GM10248 (cell line): ENCODE results near the gene PIK3CB.

ENCODE experiments used
- CTCF ChIA-PET: fragments of 300-600 bp; sonication (Branson Sonifier 250); formaldehyde crosslinking; extraction: SDS; loops from one replicate; lab custom pipeline; 2021; ENCODE audit warnings: antibody characterized with exemption; lab: Yijun Ruan, JAX
- POLR2A ChIA-PET: fragments of 350-650 bp; sonication (Branson Sonifier 250); formaldehyde crosslinking; extraction: SDS; loops from one replicate; lab custom pipeline; 2020; ENCODE audit warnings: antibody characterized with exemption; lab: Yijun Ruan, JAX
- DNase-seq: peaks from one replicate; pipeline ENCODE4 v3.0.0; 2012; ENCODE audit errors: extremely low spot score
- TF ChIP-seq, protein P1 (sequence below): IDR thresholded peaks from 2 replicates; pipeline ENCODE4 v1.5.1; 2012; ENCODE audit warnings: mild to moderate bottlenecking, low read depth; ENCODE audit errors: extremely low read depth, missing control alignments, control extremely low read depth

Gene PIK3CB

DNA sequence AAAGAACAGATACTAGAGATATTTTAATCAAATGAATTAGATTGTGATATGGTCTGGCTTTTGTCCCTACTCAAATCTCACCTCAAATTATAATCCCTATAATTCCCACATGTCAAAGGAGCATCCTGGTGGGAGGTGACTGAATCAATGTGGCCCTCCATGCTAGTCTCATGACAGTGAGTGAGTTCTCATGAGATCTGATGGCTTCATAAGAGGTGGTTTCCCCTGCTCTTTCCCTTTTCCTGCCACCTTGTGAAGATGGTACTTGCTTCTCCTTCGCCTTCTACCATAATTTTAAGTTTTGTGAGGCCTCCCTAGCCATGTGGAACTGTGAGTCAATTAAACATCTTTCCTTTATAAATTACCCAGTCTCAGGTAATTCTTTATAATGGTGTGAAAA is 143.4 kb downstream of the PIK3CB start:
- no peak for DNase-seq
- TF ChIP-seq, protein P1, sequence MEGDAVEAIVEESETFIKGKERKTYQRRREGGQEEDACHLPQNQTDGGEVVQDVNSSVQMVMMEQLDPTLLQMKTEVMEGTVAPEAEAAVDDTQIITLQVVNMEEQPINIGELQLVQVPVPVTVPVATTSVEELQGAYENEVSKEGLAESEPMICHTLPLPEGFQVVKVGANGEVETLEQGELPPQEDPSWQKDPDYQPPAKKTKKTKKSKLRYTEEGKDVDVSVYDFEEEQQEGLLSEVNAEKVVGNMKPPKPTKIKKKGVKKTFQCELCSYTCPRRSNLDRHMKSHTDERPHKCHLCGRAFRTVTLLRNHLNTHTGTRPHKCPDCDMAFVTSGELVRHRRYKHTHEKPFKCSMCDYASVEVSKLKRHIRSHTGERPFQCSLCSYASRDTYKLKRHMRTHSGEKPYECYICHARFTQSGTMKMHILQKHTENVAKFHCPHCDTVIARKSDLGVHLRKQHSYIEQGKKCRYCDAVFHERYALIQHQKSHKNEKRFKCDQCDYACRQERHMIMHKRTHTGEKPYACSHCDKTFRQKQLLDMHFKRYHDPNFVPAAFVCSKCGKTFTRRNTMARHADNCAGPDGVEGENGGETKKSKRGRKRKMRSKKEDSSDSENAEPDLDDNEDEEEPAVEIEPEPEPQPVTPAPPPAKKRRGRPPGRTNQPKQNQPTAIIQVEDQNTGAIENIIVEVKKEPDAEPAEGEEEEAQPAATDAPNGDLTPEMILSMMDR: no peak
- POLR2A ChIA-PET: no interaction called here
- CTCF ChIA-PET: interaction anchor here (1.1 to 9.4 kb wide), 5 partner anchors 13 to 232 kb away, joined by 3 to 110 read pairs (median 4); partner anchors contain the start of gene CEP70

DNA sequence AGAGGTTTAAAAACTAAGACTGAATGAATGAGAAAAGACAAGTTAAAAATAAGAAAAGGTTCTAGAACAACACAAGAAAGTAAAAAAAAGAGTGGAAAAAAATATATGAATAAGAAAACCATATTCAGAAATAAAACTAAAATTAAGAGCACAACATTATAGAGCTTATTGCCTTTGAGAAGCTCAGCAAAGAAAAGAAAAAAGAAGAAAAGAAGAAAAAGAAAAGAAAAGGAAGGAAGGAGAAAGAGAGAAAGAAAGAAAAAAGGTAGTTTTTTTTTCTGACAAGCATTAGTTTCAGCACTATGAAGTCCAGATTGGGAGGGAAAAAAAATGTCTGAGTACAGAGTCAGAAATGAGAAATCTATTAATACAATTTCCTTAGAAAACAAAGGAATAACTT is 144.7 kb downstream of the PIK3CB start:
- CTCF ChIA-PET: interaction anchor here (1.4 to 9.4 kb wide), 7 partner anchors 8 to 233 kb away, joined by 3 to 110 read pairs (median 5); partner anchors contain the start of gene CEP70
- TF ChIP-seq, protein P1: no peak
- POLR2A ChIA-PET: no interaction called here
- no peak for DNase-seq

DNA sequence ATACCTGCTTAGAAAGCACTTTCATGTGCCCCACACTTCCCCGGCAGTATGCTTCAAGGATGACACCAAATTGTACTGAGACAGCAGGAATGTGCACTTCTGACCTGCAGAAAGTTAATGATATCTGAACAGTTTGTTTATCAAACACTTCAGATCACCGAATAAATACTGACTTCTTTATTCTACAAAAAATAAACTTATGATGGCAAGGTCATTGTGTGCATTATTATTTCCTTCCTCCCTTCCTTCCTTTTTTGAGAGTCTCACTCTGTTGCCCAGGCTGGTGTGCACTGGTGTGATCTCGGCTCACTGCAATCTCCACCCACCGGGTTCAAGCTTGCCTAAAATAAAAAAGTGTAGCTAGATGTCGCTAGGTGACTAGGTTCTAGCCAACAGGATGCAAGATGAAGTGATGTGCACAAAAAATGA is 145.8 kb downstream of the PIK3CB start:
- no peak for DNase-seq
- ChIA-PET CTCF (interaction anchor here (1.2 to 9.4 kb wide), 9 partner anchors 9 to 235 kb away, joined by 3 to 110 read pairs (median 4); partner anchors contain the start of gene CEP70), POLR2A (no interaction called here)
- TF ChIP-seq, protein P1: peak; percentile 46

DNA sequence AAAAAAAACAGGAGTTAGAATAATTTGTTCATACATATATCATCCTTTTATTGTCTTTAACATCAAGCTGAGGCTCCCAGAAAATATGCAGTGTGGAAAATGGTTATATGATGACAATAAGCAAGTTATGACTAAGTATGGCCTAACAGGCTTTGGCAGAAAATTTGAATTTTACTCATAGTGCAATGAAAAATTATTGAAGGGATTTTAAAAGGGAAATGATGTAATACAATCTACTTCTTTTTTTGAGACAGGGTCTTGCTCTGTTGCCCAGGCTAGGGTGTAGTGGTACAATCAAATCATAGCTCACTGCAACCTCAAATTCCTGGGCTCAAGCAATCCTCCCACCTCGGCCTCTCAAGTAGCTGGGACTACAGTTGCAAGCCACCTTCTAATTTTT is 147.5 kb downstream of the PIK3CB start:
- no peak for DNase-seq
- ChIA-PET POLR2A (no interaction called here), CTCF (interaction anchor here (1.3 to 9.4 kb wide), 9 partner anchors 10 to 236 kb away, joined by 3 to 110 read pairs (median 5); partner anchors contain the start of gene CEP70)
- TF ChIP-seq, protein P1: no peak

DNA sequence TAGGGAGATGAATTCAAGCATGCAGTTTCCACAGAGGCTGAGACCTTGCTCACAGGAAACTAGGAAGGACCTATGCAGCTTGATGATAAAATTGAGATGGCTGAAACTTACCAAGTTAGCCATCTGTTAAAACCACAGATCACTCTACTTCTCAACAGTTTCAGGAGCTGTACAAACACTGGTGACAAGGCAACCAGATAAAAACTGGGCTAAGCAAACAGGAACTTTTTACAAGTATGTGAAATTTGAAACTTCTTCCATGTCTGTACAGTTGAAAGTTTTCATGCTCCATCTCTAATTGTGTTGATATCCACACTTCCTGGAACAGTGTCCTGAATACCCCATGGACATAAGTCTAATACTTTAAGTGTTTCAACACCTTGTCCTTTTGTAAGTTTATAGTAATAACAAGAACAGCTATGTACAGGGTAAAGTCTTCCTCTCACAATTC is 147.9 kb downstream of the PIK3CB start:
- CTCF ChIA-PET: interaction anchor here (1.3 to 9.4 kb wide), 8 partner anchors 10 to 237 kb away, joined by 3 to 110 read pairs (median 6); partner anchors contain the start of gene CEP70
- peak; percentile 59 for DNase-seq
- TF ChIP-seq, protein P1: no peak
- POLR2A ChIA-PET: no interaction called here

DNA sequence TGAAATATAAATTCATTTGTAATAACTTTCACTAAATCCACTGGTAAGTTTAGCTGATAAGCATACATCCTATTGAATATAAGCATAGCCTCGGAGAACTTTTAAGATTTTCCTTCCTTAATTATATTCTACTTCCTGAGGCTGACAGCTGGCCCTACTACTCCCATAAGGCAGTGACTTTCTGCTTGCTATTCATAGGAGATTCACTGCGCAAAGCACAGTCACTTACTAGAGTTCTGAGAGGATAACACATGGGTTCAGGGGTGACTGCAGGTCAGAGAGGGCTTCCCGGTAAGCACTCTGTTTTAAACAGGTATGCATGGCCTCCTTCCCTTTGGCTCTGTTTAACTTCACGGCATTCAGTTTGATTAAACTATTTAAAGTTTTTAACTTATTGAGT is 150.3 kb downstream of the PIK3CB start:
- TF ChIP-seq, protein P1: no peak
- CTCF ChIA-PET: interaction anchor here (9.4 kb wide), 1 partner anchor 230 kb away, joined by 110 read pairs; no protein-coding TSS in a partner anchor
- POLR2A ChIA-PET: no interaction called here
- DNase-seq: no peak
